ENCODE data around the gene RFTN1.

RFTN1 gene

GRCh38 chr3:16297997-16298885, 215.3 kb downstream of the RFTN1 start:
- Histone ChIP-seq H3K9me3 (ENCODE audit: control insufficient read depth, insufficient read depth, low read length) (peaks cover 6% of the 10 kb centered on the region; the same call in 1 of the 2 replicates), H3K4me2 (ENCODE audit: low read length) (no peak overlapping the region), H3K27me3 (ENCODE audit: control insufficient read depth, low read length) (no peaks in the 10 kb centered on the region), H3K36me3 (ENCODE audit: control insufficient read depth, low read length) (peaks cover 83% of the 10 kb centered on the region), H3K4me3 (ENCODE audit: low read length) (no peak overlapping the region), H3F3A (ENCODE audit: control insufficient read depth, insufficient read depth) (peaks cover 5% of the 10 kb centered on the region), H3K79me2 (ENCODE audit: control insufficient read depth, low read length) (no peaks in the 10 kb centered on the region), H3K4me1 (ENCODE audit: control insufficient read depth, low read length) (peaks cover 25% of the 10 kb centered on the region), H3K27ac (ENCODE audit: low read depth, low read length) (no peak overlapping the region), H3K9me2 (replicated peaks; ENCODE audit: control insufficient read depth, low read length) (no peaks in the 10 kb centered on the region), H4K20me1 (ENCODE audit: control insufficient read depth, insufficient read depth, low read depth, low read length) (no peaks in the 10 kb centered on the region)
- TF ChIP-seq CTCF (IDR thresholded peaks at IDR 0.05; ENCODE audit: low read depth, low read length, poor library complexity, severe bottlenecking) (no peak), EZH2phosphoT487 (IDR thresholded peaks at IDR 0.05; ENCODE audit: borderline replicate concordance, low read length) (no peak)

- H3K27ac ChIP-seq (ENCODE audit: low read depth, low read length) = no peak overlapping the region
- no peak overlapping the region for H3K4me2 ChIP-seq (ENCODE audit: low read length)
- peaks cover 22% of the 10 kb centered on the region for H3K4me1 ChIP-seq (ENCODE audit: control insufficient read depth, low read length)
- H3K36me3 ChIP-seq (ENCODE audit: control insufficient read depth, low read length) = peaks cover 78% of the 10 kb centered on the region
- peaks cover 8% of the 10 kb centered on the region; the same call in 1 of the 2 replicates for H3F3A ChIP-seq (ENCODE audit: control insufficient read depth, insufficient read depth)
- no peaks in the 10 kb centered on the region for H3K9me2 ChIP-seq (replicated peaks; ENCODE audit: control insufficient read depth, low read length)
- H3K9me3 ChIP-seq (ENCODE audit: control insufficient read depth, insufficient read depth, low read length) = peaks cover 6% of the 10 kb centered on the region; the same call in 1 of the 2 replicates
- no peaks in the 10 kb centered on the region for H4K20me1 ChIP-seq (ENCODE audit: control insufficient read depth, insufficient read depth, low read depth, low read length)
- H3K4me3 ChIP-seq (ENCODE audit: low read length) = no peak overlapping the region
- TF ChIP-seq EZH2phosphoT487 (IDR thresholded peaks at IDR 0.05; ENCODE audit: borderline replicate concordance, low read length) = no peak
- no peak for TF ChIP-seq CTCF (IDR thresholded peaks at IDR 0.05; ENCODE audit: low read depth, low read length, poor library complexity, severe bottlenecking)
- no peaks in the 10 kb centered on the region for H3K27me3 ChIP-seq (ENCODE audit: control insufficient read depth, low read length)
- H3K79me2 ChIP-seq (ENCODE audit: control insufficient read depth, low read length) = peaks cover 13% of the 10 kb centered on the region
Observed at GRCh38 chr3:16295298-16295890, 218.1 kb downstream of the RFTN1 start.

- Histone ChIP-seq H3K79me2 (ENCODE audit: control insufficient read depth, low read length) (peaks cover 13% of the 10 kb centered on the region), H3K4me2 (ENCODE audit: low read length) (no peak overlapping the region), H3F3A (ENCODE audit: control insufficient read depth, insufficient read depth) (peaks cover 8% of the 10 kb centered on the region; the same call in 1 of the 2 replicates), H3K4me1 (ENCODE audit: control insufficient read depth, low read length) (peaks cover 18% of the 10 kb centered on the region), H3K9me3 (ENCODE audit: control insufficient read depth, insufficient read depth, low read length) (peaks cover 6% of the 10 kb centered on the region; the same call in 1 of the 2 replicates), H3K9me2 (replicated peaks; ENCODE audit: control insufficient read depth, low read length) (no peaks in the 10 kb centered on the region), H4K20me1 (ENCODE audit: control insufficient read depth, insufficient read depth, low read depth, low read length) (no peaks in the 10 kb centered on the region), H3K36me3 (ENCODE audit: control insufficient read depth, low read length) (peaks cover 78% of the 10 kb centered on the region), H3K27ac (ENCODE audit: low read depth, low read length) (no peak overlapping the region), H3K27me3 (ENCODE audit: control insufficient read depth, low read length) (no peaks in the 10 kb centered on the region), H3K4me3 (ENCODE audit: low read length) (no peak overlapping the region)
- TF ChIP-seq EZH2phosphoT487 (IDR thresholded peaks at IDR 0.05; ENCODE audit: borderline replicate concordance, low read length) = no peak
- no peak for TF ChIP-seq CTCF (IDR thresholded peaks at IDR 0.05; ENCODE audit: low read depth, low read length, poor library complexity, severe bottlenecking)
Observed at GRCh38 chr3:16294844-16295243, 218.7 kb downstream of the RFTN1 start.

All from DOHH2 (cell line).